HEK293 (cell line): ENCODE measurements around the gene CCNI2.

ENCODE experiments used
- CTCF ChIA-PET: fragments of 350-600 bp; formaldehyde crosslinking; extraction: SDS; loops from one replicate; lab custom pipeline; 2021; ENCODE audit warnings: antibody characterized with exemption; lab: Yijun Ruan, JAX
- POLR2A ChIA-PET: fragments of 300-600 bp; formaldehyde crosslinking; extraction: SDS; loops from one replicate; lab custom pipeline; 2020; ENCODE audit warnings: antibody characterized with exemption, inconsistent platforms; lab: Yijun Ruan, JAX
- H3K27ac ChIP-seq: fragments of 200-500 bp; sonication (Bioruptor generic); 2 replicates; pipeline ENCODE4 v1.5.1; 2014; ENCODE audit warnings: low read depth, low read length, control low read depth, inconsistent platforms; ENCODE audit errors: extremely low read depth
- H3K36me3 ChIP-seq, 2 experiments: fragments of 200-500 bp in 1 of 2; sonication (Bioruptor generic) in 1 of 2; 1 replicate in 1 of 2; 2 replicates in 1 of 2; pipeline ENCODE4 v1.5.1; 2014 to 2017; ENCODE audit warnings: inconsistent platforms in 2 of 2, low read length in 2 of 2; ENCODE audit not compliant: control insufficient read depth in 2 of 2, insufficient read depth in 1 of 2
- H3K4me1 ChIP-seq: fragments of 200-500 bp; sonication (Bioruptor generic); 2 replicates; pipeline ENCODE4 v1.5.1; 2014; ENCODE audit warnings: mild to moderate bottlenecking, low read length, inconsistent platforms; ENCODE audit not compliant: control insufficient read depth, insufficient read depth
- H3K4me3 ChIP-seq: 2 replicates; pipeline ENCODE4 v1.5.1; 2011; ENCODE audit warnings: low read depth, mild to moderate bottlenecking, control low read depth, low read length, moderate library complexity
- H3K9me3 ChIP-seq: fragments of 200-500 bp; sonication (Bioruptor generic); 2 replicates; pipeline ENCODE4 v1.5.1; 2014; ENCODE audit warnings: low read depth, low read length, inconsistent platforms; ENCODE audit not compliant: control insufficient read depth, insufficient read depth
- GLI2 ChIP-seq: fragments of 450-650 bp; formaldehyde crosslinking; IDR thresholded peaks from 2 replicates; pipeline ENCODE4; 2017; ENCODE audit warnings: missing biosample characterization, missing genetic modification characterization, low read depth, borderline replicate concordance
- INSM2 ChIP-seq: fragments of 450-650 bp; formaldehyde crosslinking; IDR thresholded peaks from 2 replicates; pipeline ENCODE4 v1.5.1; 2016; ENCODE audit warnings: missing biosample characterization, missing genetic modification characterization
- KLF10 ChIP-seq: fragments of 450-650 bp; IDR thresholded peaks from 2 replicates; pipeline ENCODE4 v1.5.1; 2018; ENCODE audit warnings: missing biosample characterization, mild to moderate bottlenecking, missing genetic modification characterization
- KLF7 ChIP-seq: fragments of 450-650 bp; formaldehyde crosslinking; IDR thresholded peaks from 2 replicates; pipeline ENCODE4 v1.5.1; 2016; ENCODE audit warnings: missing biosample characterization, missing genetic modification characterization, borderline replicate concordance
- MYNN ChIP-seq: fragments of 450-650 bp; formaldehyde crosslinking; IDR thresholded peaks from 2 replicates; pipeline ENCODE4 v1.5.1; 2016; ENCODE audit warnings: missing biosample characterization, missing genetic modification characterization, borderline replicate concordance
- ZNF138 ChIP-seq: fragments of 450-650 bp; formaldehyde crosslinking; IDR thresholded peaks from 2 replicates; pipeline ENCODE4 v1.5.1; 2016; ENCODE audit warnings: missing biosample characterization, missing genetic modification characterization, borderline replicate concordance
- ZNF2 ChIP-seq: fragments of 450-650 bp; formaldehyde crosslinking; IDR thresholded peaks from 2 replicates; pipeline ENCODE4 v1.5.1; 2016; ENCODE audit warnings: missing biosample characterization, missing genetic modification characterization
- ZNF341 ChIP-seq: fragments of 450-650 bp; formaldehyde crosslinking; IDR thresholded peaks from 2 replicates; pipeline ENCODE4; 2016; ENCODE audit warnings: low read depth, missing biosample characterization, missing genetic modification characterization
- ZNF416 ChIP-seq: fragments of 450-650 bp; formaldehyde crosslinking; IDR thresholded peaks from 2 replicates; pipeline ENCODE4 v1.5.1; 2016; ENCODE audit warnings: missing biosample characterization, missing genetic modification characterization
- ZNF423 ChIP-seq: fragments of 450-650 bp; formaldehyde crosslinking; IDR thresholded peaks from 2 replicates; pipeline ENCODE4 v1.5.1; 2016; ENCODE audit warnings: missing biosample characterization, missing genetic modification characterization
- ZNF529 ChIP-seq: fragments of 450-650 bp; formaldehyde crosslinking; IDR thresholded peaks from 2 replicates; pipeline ENCODE4 v1.5.1; 2017; ENCODE audit warnings: missing genetic modification characterization, missing biosample characterization; ENCODE audit not compliant: insufficient replicate concordance
- ZNF621 ChIP-seq: fragments of 450-650 bp; formaldehyde crosslinking; IDR thresholded peaks from 2 replicates; pipeline ENCODE4 v1.5.1; 2017; ENCODE audit warnings: missing biosample characterization, missing genetic modification characterization
- ZNF658 ChIP-seq: fragments of 450-650 bp; formaldehyde crosslinking; IDR thresholded peaks from 2 replicates; pipeline ENCODE4; 2016; ENCODE audit warnings: missing biosample characterization, missing genetic modification characterization
- ZNF747 ChIP-seq: fragments of 450-650 bp; formaldehyde crosslinking; IDR thresholded peaks from 2 replicates; pipeline ENCODE4 v1.5.1; 2016; ENCODE audit warnings: missing biosample characterization, missing genetic modification characterization
- ZNF776 ChIP-seq: fragments of 450-650 bp; formaldehyde crosslinking; IDR thresholded peaks from 2 replicates; pipeline ENCODE4 v1.5.0; 2017; ENCODE audit warnings: missing biosample characterization, missing genetic modification characterization, borderline replicate concordance
- ZSCAN16 ChIP-seq: fragments of 450-650 bp; formaldehyde crosslinking; IDR thresholded peaks from 2 replicates; pipeline ENCODE4 v1.5.1; 2016; ENCODE audit warnings: missing biosample characterization, missing genetic modification characterization
- ZXDB ChIP-seq: fragments of 450-650 bp; formaldehyde crosslinking; IDR thresholded peaks from 2 replicates; pipeline ENCODE4 v1.5.1; 2016; ENCODE audit warnings: missing biosample characterization, missing genetic modification characterization
- TF ChIP-seq, protein P1 (sequence below): fragments of 450-650 bp; formaldehyde crosslinking; IDR thresholded peaks from 2 replicates; pipeline ENCODE4 v1.5.1; 2016; ENCODE audit warnings: missing biosample characterization, missing genetic modification characterization, borderline replicate concordance
- TF ChIP-seq, protein P2 (sequence below): fragments of 450-650 bp; formaldehyde crosslinking; IDR thresholded peaks from 2 replicates; pipeline ENCODE4 v1.5.1; 2016; ENCODE audit warnings: missing biosample characterization, missing genetic modification characterization

Gene CCNI2

DNA sequence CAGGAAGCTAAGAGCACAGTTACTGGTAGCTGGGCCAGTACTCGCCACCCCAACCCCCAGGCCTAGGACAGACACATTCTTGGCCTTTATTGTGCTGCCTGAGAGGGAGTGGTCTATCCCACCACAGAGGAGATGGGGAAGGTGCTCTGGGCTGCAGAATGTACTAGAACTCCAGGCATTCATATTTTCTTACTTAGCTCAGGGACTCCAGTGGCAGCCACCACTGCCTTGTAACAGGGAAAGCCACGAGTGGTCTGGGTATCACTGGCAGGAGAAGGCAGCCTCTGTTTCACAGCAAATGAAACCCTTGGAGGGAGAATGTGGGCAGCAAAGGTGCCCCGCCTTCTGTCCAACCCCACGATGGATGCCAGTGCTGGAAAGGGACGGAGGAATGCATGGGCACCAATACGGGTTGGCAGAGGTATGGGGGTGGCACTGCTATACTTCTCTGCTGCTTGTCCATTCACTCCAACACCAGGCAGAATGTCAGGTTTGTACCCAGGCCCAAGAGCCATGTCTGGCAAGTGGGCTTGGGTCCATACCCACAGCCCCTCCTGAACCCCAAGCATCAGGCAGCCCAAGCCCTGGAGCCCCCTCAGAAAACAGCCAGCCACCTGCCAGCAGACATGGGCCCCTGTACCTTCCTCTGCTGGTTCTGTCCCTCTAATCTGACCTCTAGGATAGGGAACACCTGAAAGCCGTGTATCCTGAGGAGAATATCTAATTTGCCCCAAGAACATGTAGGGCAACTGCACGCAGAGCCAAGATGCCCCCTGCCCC lies 25.3 kb downstream of the CCNI2 start:
- peaks cover 0 to 8% of the 10 kb centered on the region in 2 experiments; a peak in 1 of 3 replicates for H3K36me3 ChIP-seq
- no peaks in the 10 kb centered on the region for H3K9me3 ChIP-seq
- no peaks in the 10 kb centered on the region for H3K4me1 ChIP-seq
- H3K4me3 ChIP-seq, result no peak overlapping the region
- ChIA-PET POLR2A (interaction anchor here (2.1 kb wide), 1 partner anchor 35 kb away, joined by 6 read pairs; the partner anchor contains the start of gene KIF3A), CTCF (no interaction called here)
- no peak overlapping the region for H3K27ac ChIP-seq
- TF ChIP-seq, protein P1, sequence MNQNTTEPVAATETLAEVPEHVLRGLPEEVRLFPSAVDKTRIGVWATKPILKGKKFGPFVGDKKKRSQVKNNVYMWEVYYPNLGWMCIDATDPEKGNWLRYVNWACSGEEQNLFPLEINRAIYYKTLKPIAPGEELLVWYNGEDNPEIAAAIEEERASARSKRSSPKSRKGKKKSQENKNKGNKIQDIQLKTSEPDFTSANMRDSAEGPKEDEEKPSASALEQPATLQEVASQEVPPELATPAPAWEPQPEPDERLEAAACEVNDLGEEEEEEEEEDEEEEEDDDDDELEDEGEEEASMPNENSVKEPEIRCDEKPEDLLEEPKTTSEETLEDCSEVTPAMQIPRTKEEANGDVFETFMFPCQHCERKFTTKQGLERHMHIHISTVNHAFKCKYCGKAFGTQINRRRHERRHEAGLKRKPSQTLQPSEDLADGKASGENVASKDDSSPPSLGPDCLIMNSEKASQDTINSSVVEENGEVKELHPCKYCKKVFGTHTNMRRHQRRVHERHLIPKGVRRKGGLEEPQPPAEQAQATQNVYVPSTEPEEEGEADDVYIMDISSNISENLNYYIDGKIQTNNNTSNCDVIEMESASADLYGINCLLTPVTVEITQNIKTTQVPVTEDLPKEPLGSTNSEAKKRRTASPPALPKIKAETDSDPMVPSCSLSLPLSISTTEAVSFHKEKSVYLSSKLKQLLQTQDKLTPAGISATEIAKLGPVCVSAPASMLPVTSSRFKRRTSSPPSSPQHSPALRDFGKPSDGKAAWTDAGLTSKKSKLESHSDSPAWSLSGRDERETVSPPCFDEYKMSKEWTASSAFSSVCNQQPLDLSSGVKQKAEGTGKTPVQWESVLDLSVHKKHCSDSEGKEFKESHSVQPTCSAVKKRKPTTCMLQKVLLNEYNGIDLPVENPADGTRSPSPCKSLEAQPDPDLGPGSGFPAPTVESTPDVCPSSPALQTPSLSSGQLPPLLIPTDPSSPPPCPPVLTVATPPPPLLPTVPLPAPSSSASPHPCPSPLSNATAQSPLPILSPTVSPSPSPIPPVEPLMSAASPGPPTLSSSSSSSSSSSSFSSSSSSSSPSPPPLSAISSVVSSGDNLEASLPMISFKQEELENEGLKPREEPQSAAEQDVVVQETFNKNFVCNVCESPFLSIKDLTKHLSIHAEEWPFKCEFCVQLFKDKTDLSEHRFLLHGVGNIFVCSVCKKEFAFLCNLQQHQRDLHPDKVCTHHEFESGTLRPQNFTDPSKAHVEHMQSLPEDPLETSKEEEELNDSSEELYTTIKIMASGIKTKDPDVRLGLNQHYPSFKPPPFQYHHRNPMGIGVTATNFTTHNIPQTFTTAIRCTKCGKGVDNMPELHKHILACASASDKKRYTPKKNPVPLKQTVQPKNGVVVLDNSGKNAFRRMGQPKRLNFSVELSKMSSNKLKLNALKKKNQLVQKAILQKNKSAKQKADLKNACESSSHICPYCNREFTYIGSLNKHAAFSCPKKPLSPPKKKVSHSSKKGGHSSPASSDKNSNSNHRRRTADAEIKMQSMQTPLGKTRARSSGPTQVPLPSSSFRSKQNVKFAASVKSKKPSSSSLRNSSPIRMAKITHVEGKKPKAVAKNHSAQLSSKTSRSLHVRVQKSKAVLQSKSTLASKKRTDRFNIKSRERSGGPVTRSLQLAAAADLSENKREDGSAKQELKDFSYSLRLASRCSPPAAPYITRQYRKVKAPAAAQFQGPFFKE (tag by site-specific recombination), result no peak
- TF ChIP-seq ZSCAN16 (tag by site-specific recombination) (no peak), ZNF658 (no peak), ZNF529 (tag by site-specific recombination) (no peak), ZNF747 (tag by site-specific recombination) (no peak), ZNF2 (no peak), INSM2 (tag by site-specific recombination) (no peak), ZNF776 (tag by site-specific recombination) (no peak), MYNN (tag by site-specific recombination) (no peak), ZNF423 (tag by site-specific recombination) (no peak), KLF7 (tag by site-specific recombination) (no peak), ZNF341 (tag by site-specific recombination) (no peak), ZNF138 (tag by site-specific recombination) (no peak), GLI2 (tag by site-specific recombination) (no peak), ZXDB (tag by site-specific recombination) (no peak), ZNF416 (tag by site-specific recombination) (no peak), ZNF621 (tag by site-specific recombination) (no peak), KLF10 (tag by site-specific recombination) (no peak)
- TF ChIP-seq, protein P2, sequence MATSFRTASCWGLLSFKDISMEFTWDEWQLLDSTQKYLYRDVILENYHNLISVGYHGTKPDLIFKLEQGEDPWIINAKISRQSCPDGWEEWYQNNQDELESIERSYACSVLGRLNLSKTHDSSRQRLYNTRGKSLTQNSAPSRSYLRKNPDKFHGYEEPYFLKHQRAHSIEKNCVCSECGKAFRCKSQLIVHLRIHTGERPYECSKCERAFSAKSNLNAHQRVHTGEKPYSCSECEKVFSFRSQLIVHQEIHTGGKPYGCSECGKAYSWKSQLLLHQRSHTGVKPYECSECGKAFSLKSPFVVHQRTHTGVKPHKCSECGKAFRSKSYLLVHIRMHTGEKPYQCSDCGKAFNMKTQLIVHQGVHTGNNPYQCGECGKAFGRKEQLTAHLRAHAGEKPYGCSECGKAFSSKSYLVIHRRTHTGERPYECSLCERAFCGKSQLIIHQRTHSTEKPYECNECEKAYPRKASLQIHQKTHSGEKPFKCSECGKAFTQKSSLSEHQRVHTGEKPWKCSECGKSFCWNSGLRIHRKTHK, result no peak
